Adrenal gland (tissue), 12 donors: Measurements from ENCODE around the gene ALPP. TPM values are rescaled to one million over a fixed set of nuclear protein-coding genes. Genes with fewer than 3 reads are reported as not detected.
"Not testable (repeated sequence)": the region's sequence is repeated elsewhere in the genome, so short reads cannot be mapped to it uniquely, and the experiment has no call there.

Experiments
- DNase-seq, 7 donors: peaks; one replicate each; pipeline ENCODE4 v3.0.0-alpha.2; 2019 to 2020
- H3K27ac ChIP-seq, 5 donors: fragments of 200-600 bp; sonication (generic) in 4 of 5; 1 replicate in 3 of 5; 2 replicates in 2 of 5; pipeline versions ENCODE4 v1.5.1 to v1.8.0; 2016 to 2020; ENCODE audit warnings: mild to moderate bottlenecking in 1 of 5
- H3K27me3 ChIP-seq: fragments of 200-600 bp; 2 replicates; pipeline ENCODE4 v1.8.0; 2021
- H3K36me3 ChIP-seq, 2 donors: fragments of 200-600 bp; replicated peaks in 1 of 2; 1 replicate in 1 of 2; 2 replicates in 1 of 2; pipeline versions ENCODE4 v1.5.1 to v1.8.0; 2018 to 2022
- H3K4me1 ChIP-seq, 2 donors: fragments of 200-600 bp; replicated peaks in 1 of 2; 1 replicate in 1 of 2; 2 replicates in 1 of 2; pipeline versions ENCODE4 v1.5.1 to v1.8.0; 2018 to 2021
- H3K4me3 ChIP-seq, 4 donors: fragments of 200-600 bp; sonication (generic) in 3 of 4; one replicate each; pipeline ENCODE4 v1.5.1; 2016 to 2018
- H3K9me3 ChIP-seq, 3 donors: fragments of 200-600 bp; sonication (generic) in 1 of 3; replicated peaks in 1 of 3; 1 replicate in 2 of 3; 2 replicates in 1 of 3; pipeline versions ENCODE4 v1.5.1 to v1.8.0; 2016 to 2021
- POLR2A ChIP-seq, 2 donors: fragments of 450-650 bp; IDR thresholded peaks; one replicate each; pipeline ENCODE4 v1.6.1; 2017; ENCODE audit warnings: antibody characterized with exemption in 2 of 2, mild to moderate bottlenecking in 2 of 2, moderate library complexity in 1 of 2
- WGBS, 4 donors: extraction: QIAGEN DNeasy Blood & Tissue Kit in 2 of 4; methylation state at CpG; one replicate each; pipeline versions ENCODE4 v1.1.5 to v1.1.7; 2013 to 2017; 5-methylcytosine and 5-hydroxymethylcytosine counted together
- intact Hi-C, 2 donors: fragments of 100-400 bp; cut with DNase I; formaldehyde crosslinking; loops; one replicate each; pipeline versions ENCODE4 v1.14.1 to v1.15.0; 2022 to 2023
- polyA plus RNA-seq, 3 donors: library from polyadenylated mRNA; stranded (reverse); fragments of 200-250 nt in 2 of 3; fragments of 350-450 nt in 1 of 3; fragmentation: Illumina TruSeq in 1 of 3; extraction: RNeasy Lipid Tissue Mini Kit (QIAGEN cat#74804) in 1 of 3; gene quantifications; one replicate each; pipeline ENCODE4 v1.2.3, GENCODE V29; 2013 to 2014
- total RNA-seq, 9 donors: library from RNA; depleted of rRNA in 4 of 9; stranded (reverse); fragments of >200 nt in 4 of 9; fragments of 120-200 nt in 1 of 9; fragmentation: NEBNext Ultra II Directional in 1 of 9; extraction: Animal tissue kit (Norgen Biotek cat#: 25700) in 1 of 9; gene quantifications; one replicate each; pipeline versions ENCODE4 v1.1.0 to v1.2.4, GENCODE V29; 2013 to 2023
- TF ChIP-seq, protein P1 (sequence below), 6 experiments: fragments of 450-650 bp in 4 of 6; fragments of 200-600 bp in 2 of 6; sonication (generic) in 1 of 6; IDR thresholded peaks; 1 replicate in 5 of 6; 2 replicates in 1 of 6; pipeline versions ENCODE4 v1.5.1 to v1.8.0; 2016 to 2021; ENCODE audit warnings: antibody characterized with exemption in 6 of 6, mild to moderate bottlenecking in 2 of 6, moderate library complexity in 1 of 6
- donor health status: healthy with polysubstance abuse.
- donor health status: Bipolar disorder and iron deficiency.
- donor health status: DM: yes; HTN: yes; CAD: no.
- donor health status: DM: no; HTN: no; CAD: no.
- donor health status: DM: no; HTN: no; CAD: no.
- donor health status: DM: yes; HTN: yes; CAD: no.

ALPP gene
- total and polyA plus RNA-seq, 12 donors: not detected

- no peak for TF ChIP-seq POLR2A (IDR thresholded peaks at IDR 0.05)
- TF ChIP-seq, protein P1, sequence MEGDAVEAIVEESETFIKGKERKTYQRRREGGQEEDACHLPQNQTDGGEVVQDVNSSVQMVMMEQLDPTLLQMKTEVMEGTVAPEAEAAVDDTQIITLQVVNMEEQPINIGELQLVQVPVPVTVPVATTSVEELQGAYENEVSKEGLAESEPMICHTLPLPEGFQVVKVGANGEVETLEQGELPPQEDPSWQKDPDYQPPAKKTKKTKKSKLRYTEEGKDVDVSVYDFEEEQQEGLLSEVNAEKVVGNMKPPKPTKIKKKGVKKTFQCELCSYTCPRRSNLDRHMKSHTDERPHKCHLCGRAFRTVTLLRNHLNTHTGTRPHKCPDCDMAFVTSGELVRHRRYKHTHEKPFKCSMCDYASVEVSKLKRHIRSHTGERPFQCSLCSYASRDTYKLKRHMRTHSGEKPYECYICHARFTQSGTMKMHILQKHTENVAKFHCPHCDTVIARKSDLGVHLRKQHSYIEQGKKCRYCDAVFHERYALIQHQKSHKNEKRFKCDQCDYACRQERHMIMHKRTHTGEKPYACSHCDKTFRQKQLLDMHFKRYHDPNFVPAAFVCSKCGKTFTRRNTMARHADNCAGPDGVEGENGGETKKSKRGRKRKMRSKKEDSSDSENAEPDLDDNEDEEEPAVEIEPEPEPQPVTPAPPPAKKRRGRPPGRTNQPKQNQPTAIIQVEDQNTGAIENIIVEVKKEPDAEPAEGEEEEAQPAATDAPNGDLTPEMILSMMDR (IDR thresholded peaks at IDR 0.05): no peak
- H3K4me1 ChIP-seq: no peaks in the 10 kb centered on the region
- WGBS, 4 donors: 68 to 74% (median 71%) methylated on average over 14 of the region's 14 CpGs
- intact Hi-C loops: no loop called here
- no peak overlapping the region for H3K27ac ChIP-seq
- no peaks in the 10 kb centered on the region for H3K36me3 ChIP-seq
- DNase-seq: peak in 2 of 7 donors; percentile 5 to 12
- H3K27me3 ChIP-seq: no peaks in the 10 kb centered on the region
- no peaks in the 10 kb centered on the region for H3K9me3 ChIP-seq
- H3K4me3 ChIP-seq: peak overlapping the region in 1 of 4 donors; percentile 26
Measured at GRCh38 chr2:232363784-232364615, 14.6 kb upstream of the ALPP start.

DNA sequence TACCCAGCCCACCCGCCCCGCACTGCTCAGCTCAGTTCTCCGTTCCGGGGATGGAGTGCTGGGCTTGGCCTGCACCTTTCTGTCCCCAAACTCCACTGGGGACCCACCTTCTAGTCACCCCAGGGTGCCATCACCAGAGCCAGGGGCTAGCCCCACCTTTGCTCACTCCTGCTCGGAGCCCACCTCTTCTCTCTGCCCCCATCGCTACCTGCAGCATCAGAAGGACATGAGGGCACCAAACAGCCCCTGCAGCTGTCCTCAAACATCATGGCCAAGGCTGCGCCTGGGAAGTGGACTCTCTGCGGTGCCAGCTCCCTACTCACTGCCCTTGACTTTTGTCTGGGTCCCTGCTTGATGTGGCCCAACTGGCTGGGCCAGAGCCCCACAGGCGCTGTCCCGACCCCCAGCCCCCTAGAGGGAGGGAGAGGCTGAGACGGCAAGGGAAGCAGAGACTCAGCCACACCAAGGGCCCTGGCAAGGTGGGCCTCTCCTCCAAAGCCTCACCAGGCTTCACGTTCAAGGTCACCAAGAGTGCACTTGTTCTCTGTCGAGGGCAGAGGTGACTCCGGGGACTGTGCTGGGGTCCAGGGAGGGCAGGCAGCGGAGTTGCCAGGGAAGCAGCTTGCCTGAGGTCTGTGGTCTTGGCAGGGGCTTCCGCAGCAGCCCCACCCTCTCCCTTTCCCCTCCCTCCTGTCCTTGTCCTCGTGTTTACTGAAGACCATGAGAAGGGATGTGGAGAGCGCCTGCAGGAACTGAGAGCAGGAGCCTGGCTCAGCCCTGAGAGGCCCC, 13.6 kb upstream of the ALPP start:
- H3K27me3 ChIP-seq, H3K4me3 ChIP-seq, H3K27ac ChIP-seq, H3K4me1 ChIP-seq, H3K9me3 ChIP-seq, H3K36me3 ChIP-seq, intact Hi-C loops: not testable (repeated sequence)
- 70 to 80% (median 75%) methylated on average over 8 to 17 of the region's 18 CpGs for WGBS, 4 donors
- DNase-seq: peak in 1 of 7 donors; percentile 4

DNA sequence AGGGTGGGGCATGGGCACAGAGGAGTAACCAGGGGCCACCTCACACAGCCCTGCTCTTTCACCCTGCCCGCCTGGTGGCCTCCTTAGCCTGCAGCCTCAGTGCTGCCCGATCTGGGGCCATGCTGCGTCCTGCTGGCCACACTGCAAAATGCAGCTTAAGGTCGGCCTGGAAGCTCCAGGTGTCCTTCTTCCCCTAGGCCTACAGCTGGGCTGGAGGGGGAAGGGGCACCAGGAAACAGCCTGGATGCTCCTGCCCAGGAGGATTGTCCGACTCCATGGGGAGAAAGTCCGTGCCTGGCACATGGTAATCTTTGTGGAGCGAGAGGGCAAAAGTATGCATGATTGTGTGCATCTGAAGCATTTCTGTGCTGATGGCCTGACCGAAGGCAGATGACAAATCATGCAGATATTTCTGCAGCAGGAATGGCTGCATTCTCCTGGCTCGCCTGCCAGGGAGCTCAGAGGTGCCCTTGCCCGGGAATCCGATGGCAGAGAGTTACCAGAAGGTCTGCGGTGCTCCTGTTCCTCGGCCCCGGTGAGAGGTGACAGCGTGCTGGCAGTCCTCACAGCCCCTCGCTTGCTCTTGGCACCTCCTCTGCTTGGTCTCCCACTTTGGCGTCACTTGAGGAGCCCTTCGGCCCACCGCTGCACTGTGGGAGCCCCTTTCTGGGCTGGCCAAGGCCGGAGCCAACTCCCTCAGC, 12.8 kb upstream of the ALPP start:
- WGBS, 4 donors: 57 to 79% (median 73%) methylated on average over 9 to 20 of the region's 20 CpGs
- H3K4me1 ChIP-seq: no peaks in the 10 kb centered on the region
- no peaks in the 10 kb centered on the region for H3K36me3 ChIP-seq
- H3K4me3 ChIP-seq: no peak overlapping the region
- no peaks in the 10 kb centered on the region for H3K9me3 ChIP-seq
- peak in 2 of 7 donors; percentile 9 to 21 for DNase-seq
- TF ChIP-seq POLR2A (IDR thresholded peaks at IDR 0.05): no peak
- TF ChIP-seq, protein P1 (IDR thresholded peaks at IDR 0.05): peak in 4 of 6 experiments; percentile 14 to 50 (median 24)
- H3K27me3 ChIP-seq: no peaks in the 10 kb centered on the region
- H3K27ac ChIP-seq: no peak overlapping the region
- intact Hi-C loops: no loop called here

DNA sequence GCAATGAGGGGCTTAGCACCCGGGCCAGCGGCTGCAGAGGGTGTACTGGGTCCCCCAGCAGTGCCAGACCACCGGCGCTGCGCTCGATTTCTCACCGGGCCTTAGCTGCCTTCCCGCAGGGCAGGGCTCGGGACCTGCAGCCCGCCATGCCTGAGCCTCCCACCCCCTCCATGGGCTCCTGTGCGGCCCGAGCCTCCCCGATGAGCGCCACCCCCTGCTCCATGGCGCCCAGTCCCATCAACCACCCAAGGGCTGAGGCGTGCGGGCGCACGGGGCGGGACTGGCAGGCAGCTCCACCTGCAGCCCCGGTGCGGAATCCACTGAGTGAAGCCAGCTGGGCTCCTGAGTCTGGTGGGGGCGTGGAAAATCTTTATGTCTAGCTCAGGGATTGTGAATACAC, 12.1 kb upstream of the ALPP start:
- DNase-seq, intact Hi-C loops, H3K4me3 ChIP-seq, H3K9me3 ChIP-seq, H3K27me3 ChIP-seq, H3K27ac ChIP-seq, H3K4me1 ChIP-seq, H3K36me3 ChIP-seq: not testable (repeated sequence)
- 93% methylated on average over 12 to 15 of the region's 23 CpGs; no CpG with 5 or more reads in 2 of the 4 donors for WGBS, 4 donors

DNA sequence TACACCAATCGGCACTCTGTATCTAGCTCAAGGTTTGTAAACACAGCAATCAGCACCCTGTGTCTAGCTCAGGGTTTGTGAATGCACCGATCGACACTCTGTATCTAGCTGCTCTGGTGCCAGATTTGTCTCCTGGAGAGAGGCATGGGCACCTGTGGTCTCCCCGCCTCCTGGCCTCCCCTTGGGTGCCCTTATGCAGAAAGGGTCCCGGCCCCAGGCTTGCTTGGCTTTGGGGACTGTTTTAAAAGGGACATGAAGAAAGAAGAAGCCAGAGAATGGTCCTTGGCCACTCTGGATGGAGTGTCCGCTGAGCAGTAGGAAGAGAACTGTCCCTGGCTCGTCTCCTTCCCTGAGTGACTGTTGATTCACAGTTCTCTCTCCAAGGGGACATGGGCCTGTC, 11.5 kb upstream of the ALPP start:
- no peaks in the 10 kb centered on the region for H3K27me3 ChIP-seq
- 71 to 81% (median 75%) methylated on average over 5 to 7 of the region's 7 CpGs for WGBS, 4 donors
- no peak for TF ChIP-seq POLR2A (IDR thresholded peaks at IDR 0.05)
- TF ChIP-seq, protein P1 (IDR thresholded peaks at IDR 0.05): no peak
- H3K9me3 ChIP-seq: no peaks in the 10 kb centered on the region
- no peaks in the 10 kb centered on the region for H3K36me3 ChIP-seq
- DNase-seq: no peak
- H3K4me1 ChIP-seq: no peaks in the 10 kb centered on the region
- no peak overlapping the region for H3K27ac ChIP-seq
- intact Hi-C loops: no loop called here
- H3K4me3 ChIP-seq: no peak overlapping the region
